Peyer's patch (tissue), 4 donors: ENCODE measurements around the gene ITGA5.

Experiments used
- CTCF ChIP-seq, 6 experiments: fragments of 450-650 bp in 4 of 6; fragments of 200-600 bp in 2 of 6; sonication (generic) in 1 of 6; IDR thresholded peaks; one replicate each; pipeline ENCODE4 v1.5.1; 2017 to 2019; ENCODE audit warnings: antibody characterized with exemption in 6 of 6, mild to moderate bottlenecking in 3 of 6, moderate library complexity in 1 of 6
- POLR2A ChIP-seq, 2 donors: fragments of 450-650 bp; IDR thresholded peaks; one replicate each; pipeline ENCODE4 v1.5.1; 2017; ENCODE audit warnings: antibody characterized with exemption in 2 of 2, mild to moderate bottlenecking in 2 of 2, moderate library complexity in 2 of 2

DNA sequence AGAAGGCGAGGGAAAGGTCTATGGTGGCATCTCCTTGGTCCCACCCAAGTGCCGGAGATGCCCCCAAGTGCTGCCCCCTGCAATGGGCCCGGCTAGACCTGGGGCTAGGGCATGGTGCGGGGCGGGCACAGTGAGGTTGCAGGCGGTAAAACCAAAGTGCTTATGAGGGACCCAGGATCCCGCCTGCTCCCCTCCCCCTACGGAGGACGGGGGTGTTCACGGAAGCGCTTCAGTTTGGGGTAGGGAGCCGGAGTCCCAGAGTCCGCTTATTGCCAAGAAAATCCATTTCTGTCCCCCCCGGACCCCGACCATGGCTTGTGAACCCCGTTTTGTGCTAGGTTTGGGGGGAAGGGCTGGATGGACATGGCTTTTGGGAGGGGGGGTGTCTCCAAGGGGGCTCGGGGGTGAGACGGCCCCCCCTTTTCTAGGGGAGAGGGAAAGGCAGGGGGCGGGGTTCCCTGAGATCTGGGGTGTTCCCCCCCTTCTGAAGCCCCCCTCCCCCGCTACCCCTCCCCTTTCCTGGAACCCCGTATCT is 49.4 kb downstream of the ITGA5 start:
- TF ChIP-seq POLR2A (IDR thresholded peaks at IDR 0.05) = no peak
- TF ChIP-seq CTCF (IDR thresholded peaks at IDR 0.05) = no peak
